Measurements from ENCODE around the gene PDRG1.

GRCh38 chr20:31896049-31896448 is 55.8 kb downstream of the PDRG1 start:
- TF ChIP-seq, protein P1, sequence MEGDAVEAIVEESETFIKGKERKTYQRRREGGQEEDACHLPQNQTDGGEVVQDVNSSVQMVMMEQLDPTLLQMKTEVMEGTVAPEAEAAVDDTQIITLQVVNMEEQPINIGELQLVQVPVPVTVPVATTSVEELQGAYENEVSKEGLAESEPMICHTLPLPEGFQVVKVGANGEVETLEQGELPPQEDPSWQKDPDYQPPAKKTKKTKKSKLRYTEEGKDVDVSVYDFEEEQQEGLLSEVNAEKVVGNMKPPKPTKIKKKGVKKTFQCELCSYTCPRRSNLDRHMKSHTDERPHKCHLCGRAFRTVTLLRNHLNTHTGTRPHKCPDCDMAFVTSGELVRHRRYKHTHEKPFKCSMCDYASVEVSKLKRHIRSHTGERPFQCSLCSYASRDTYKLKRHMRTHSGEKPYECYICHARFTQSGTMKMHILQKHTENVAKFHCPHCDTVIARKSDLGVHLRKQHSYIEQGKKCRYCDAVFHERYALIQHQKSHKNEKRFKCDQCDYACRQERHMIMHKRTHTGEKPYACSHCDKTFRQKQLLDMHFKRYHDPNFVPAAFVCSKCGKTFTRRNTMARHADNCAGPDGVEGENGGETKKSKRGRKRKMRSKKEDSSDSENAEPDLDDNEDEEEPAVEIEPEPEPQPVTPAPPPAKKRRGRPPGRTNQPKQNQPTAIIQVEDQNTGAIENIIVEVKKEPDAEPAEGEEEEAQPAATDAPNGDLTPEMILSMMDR (IDR thresholded peaks at IDR 0.05): no peak
- no peak for TF ChIP-seq POLR2A (IDR thresholded peaks at IDR 0.05)

Data from right lobe of liver (tissue), 4 donors.